Measurements from ENCODE around the gene EXO1.

DNA sequence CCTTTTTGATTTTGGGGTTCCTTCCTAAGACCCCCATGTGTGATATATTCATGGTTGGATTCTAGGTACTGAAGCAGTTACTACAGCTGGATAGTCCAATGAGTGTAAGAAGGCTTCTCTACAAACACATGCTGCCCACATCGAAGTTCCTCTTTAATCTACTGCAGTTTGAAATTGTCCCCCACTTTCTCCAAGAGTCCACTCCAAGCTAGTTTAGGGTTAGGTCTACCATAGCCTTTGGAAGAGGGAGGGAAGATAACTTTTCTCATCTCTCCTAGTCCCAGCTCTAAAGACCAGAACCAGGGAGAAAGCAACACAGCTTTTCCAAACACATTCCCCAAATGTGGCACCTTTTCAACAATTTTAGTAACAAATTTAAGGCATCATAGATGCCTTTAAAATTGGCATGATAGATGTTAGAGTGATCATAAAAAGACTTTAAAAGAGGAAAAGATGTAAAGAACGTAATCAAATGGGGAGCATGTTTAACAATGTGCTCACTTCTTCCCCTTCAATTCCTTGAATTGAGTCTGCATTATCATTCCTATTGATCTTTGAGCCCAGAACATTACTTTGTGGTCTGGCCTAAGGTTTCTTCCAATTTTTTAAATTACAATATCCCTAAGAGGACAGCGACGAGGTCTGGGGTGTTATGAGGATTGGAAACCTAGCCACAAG is 1.0 kb upstream of the EXO1 start:
- TF ChIP-seq GATA2 (IDR thresholded peaks at IDR 0.05; ENCODE audit: low read depth, low read length) (no peak), GATA3 (IDR thresholded peaks at IDR 0.05; ENCODE audit: low read depth, low read length) (no peak; the same call in 1 of the 2 replicates)
